OCI-LY7 (cell line): ENCODE results near the gene MTMR2.

ENCODE experiments used
- CTCF ChIP-seq: fragments of 200-600 bp; sonication (generic); conservative IDR thresholded peaks from 2 replicates; pipeline ENCODE4 v1.5.1; 2014; ENCODE audit warnings: mild to moderate bottlenecking, antibody characterized with exemption, low read length, moderate library complexity, mixed read lengths
- EZH2phosphoT487 ChIP-seq: fragments of 200-600 bp; sonication (generic); IDR thresholded peaks from 2 replicates; pipeline ENCODE4 v1.6.1; 2018; ENCODE audit warnings: low read depth, borderline replicate concordance, mild to moderate bottlenecking, mixed run types, antibody characterized with exemption, low read length, moderate library complexity, mixed read lengths

DNA sequence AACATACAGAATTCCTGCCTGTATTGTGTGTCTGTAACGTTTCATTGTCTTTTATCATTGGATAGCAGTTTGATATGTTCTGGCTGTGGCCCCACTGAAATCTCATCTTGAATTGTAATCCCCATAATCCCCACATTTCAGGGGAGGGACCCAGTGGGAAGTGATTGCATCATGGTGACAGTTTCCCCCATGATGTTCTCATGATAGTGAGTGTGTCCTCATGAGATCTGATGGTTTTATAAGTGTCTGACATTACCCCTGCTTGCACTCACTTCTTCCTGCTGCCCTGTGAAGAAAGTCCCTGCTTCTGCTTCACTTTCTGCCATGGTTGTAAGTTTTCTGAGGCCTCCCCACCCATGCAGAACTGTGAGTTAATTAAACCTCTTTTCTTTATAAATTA lies 19.6 kb upstream of the MTMR2 start:
- TF ChIP-seq CTCF (no peak), EZH2phosphoT487 (no peak)
